Caco-2 (cell line): ENCODE measurements around the gene SPSB2. TPM values are rescaled to one million over a fixed set of nuclear protein-coding genes. Genes with fewer than 3 reads are reported as not detected.

Source experiments
- BruUV-seq: library from RNA; stranded (reverse); fragments of 400-500 nt; replicated peaks from 2 replicates; lab custom pipeline; 2021; lab: Mats Ljungman, UMichigan
- CTCF ChIA-PET: fragments of 300-600 bp; sonication (Branson Sonifier 250); formaldehyde crosslinking; loops from one replicate; lab custom pipeline; 2022; ENCODE audit warnings: antibody characterized with exemption; lab: Charles Lee
- POLR2A ChIA-PET: fragments of 300-600 bp; sonication (Branson Sonifier 250); formaldehyde crosslinking; loops from one replicate; lab custom pipeline; 2022; ENCODE audit warnings: antibody characterized with exemption; lab: Charles Lee
- DNase-seq, 2 experiments: peaks; one replicate each; pipeline versions ENCODE4 v3.0.0 to v3.0.0-alpha.2; 2020 to 2022
- H3K27me3 ChIP-seq: replicated peaks from 2 replicates; pipeline ENCODE4 v1.6.0; 2011; ENCODE audit warnings: low read length; ENCODE audit not compliant: control insufficient read depth, insufficient read depth
- H3K36me3 ChIP-seq: 2 replicates; pipeline ENCODE4 v1.5.1; 2011; ENCODE audit warnings: low read length; ENCODE audit not compliant: control insufficient read depth, insufficient read depth
- H3K4me1 ChIP-seq: fragments of 250-450 bp; sonication (Bioruptor Pico); 2 replicates; pipeline ENCODE4 v1.5.1; 2020; ENCODE audit warnings: mild to moderate bottlenecking
- H3K4me3 ChIP-seq: 2 replicates; pipeline ENCODE4 v1.5.1; 2011; ENCODE audit warnings: low read depth, mild to moderate bottlenecking, control low read depth, low read length
- H3K9me3 ChIP-seq: fragments of 250-450 bp; sonication (Bioruptor Pico); 2 replicates; pipeline ENCODE4 v1.5.1; 2020; ENCODE audit warnings: mild to moderate bottlenecking, moderate library complexity
- H3K27ac Mint-ChIP-seq: one replicate; pipeline ENCODE4 v1.8.0; 2022; ENCODE audit warnings: mixed read lengths; ENCODE audit not compliant: unreplicated experiment
- H3K27me3 Mint-ChIP-seq: one replicate; pipeline ENCODE4 v1.8.0; 2022; ENCODE audit warnings: mixed read lengths; ENCODE audit not compliant: insufficient read depth, unreplicated experiment
- H3K36me3 Mint-ChIP-seq: one replicate; pipeline ENCODE4 v1.8.0; 2022; ENCODE audit warnings: mild to moderate bottlenecking, mixed read lengths; ENCODE audit not compliant: insufficient read depth, unreplicated experiment
- H3K4me1 Mint-ChIP-seq: one replicate; pipeline ENCODE4 v1.8.0; 2022; ENCODE audit warnings: low read depth, mixed read lengths; ENCODE audit not compliant: unreplicated experiment
- H3K4me3 Mint-ChIP-seq: one replicate; pipeline ENCODE4 v1.8.0; 2022; ENCODE audit warnings: mild to moderate bottlenecking, moderate library complexity, mixed read lengths; ENCODE audit not compliant: unreplicated experiment
- H3K9me3 Mint-ChIP-seq: one replicate; pipeline ENCODE4 v1.8.0; 2022; ENCODE audit warnings: mixed read lengths; ENCODE audit not compliant: unreplicated experiment
- intact Hi-C: fragments of 100-400 bp; cut with micrococcal nuclease; formaldehyde crosslinking; loops from one replicate; pipeline ENCODE4 v1.10.0; 2022; ENCODE audit not compliant: unreplicated experiment
- total RNA-seq: library from RNA; stranded (reverse); gene quantifications from 2 replicates; pipeline ENCODE4 v1.2.3, GENCODE V29; 2022
- TF ChIP-seq, protein P1 (sequence below), 2 experiments: fragments of 200-600 bp in 1 of 2; IDR thresholded peaks; 1 replicate in 1 of 2; 2 replicates in 1 of 2; pipeline versions ENCODE4 v1.5.1 to v1.8.0; 2011 to 2022; ENCODE audit warnings: antibody characterized with exemption in 1 of 2, control low read depth in 1 of 2, inconsistent platforms in 1 of 2, low read depth in 1 of 2, low read length in 1 of 2, mild to moderate bottlenecking in 1 of 2, moderate library complexity in 1 of 2; ENCODE audit not compliant: insufficient read depth in 1 of 2, severe bottlenecking in 1 of 2, unreplicated experiment in 1 of 2

Gene SPSB2
- total RNA-seq, 1 experiment from 2014 or later: 23.7 TPM

DNA sequence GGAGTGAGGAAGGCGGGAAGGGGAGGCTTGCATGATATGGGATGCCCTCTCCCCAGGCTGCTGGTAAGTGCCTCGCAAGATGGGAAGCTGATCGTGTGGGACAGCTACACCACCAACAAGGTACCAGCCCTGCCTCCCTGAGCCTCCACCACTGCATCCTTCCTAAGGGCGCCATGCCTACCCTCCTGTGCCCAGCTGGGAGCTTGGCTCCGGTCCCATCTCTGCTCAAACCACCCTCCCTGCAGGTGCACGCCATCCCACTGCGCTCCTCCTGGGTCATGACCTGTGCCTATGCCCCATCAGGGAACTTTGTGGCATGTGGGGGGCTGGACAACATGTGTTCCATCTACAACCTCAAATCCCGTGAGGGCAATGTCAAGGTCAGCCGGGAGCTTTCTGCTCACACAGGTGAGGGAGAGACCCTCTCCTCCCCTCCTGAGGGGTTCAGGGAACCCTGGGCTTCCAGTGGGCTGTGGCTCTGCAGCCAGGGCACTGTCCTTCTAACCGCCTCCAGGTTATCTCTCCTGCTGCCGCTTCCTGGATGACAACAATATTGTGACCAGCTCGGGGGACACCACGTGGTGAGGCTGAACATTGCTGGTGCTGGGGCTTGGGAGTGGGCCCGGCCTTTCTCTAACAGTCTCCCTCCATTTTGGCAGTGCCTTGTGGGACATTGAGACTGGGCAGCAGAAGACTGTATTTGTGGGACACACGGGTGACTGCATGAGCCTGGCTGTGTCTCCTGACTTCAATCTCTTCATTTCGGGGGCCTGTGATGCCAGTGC is 29.8 kb downstream of the SPSB2 start:
- no peak overlapping the region for H3K4me3 Mint-ChIP-seq
- Histone ChIP-seq H3K4me3 (no peak overlapping the region), H3K27me3 (no peaks in the 10 kb centered on the region), H3K36me3 (no peaks in the 10 kb centered on the region; the same call in 1 of the 2 replicates), H3K9me3 (no peaks in the 10 kb centered on the region), H3K4me1 (peaks cover 18% of the 10 kb centered on the region)
- TF ChIP-seq, protein P1, sequence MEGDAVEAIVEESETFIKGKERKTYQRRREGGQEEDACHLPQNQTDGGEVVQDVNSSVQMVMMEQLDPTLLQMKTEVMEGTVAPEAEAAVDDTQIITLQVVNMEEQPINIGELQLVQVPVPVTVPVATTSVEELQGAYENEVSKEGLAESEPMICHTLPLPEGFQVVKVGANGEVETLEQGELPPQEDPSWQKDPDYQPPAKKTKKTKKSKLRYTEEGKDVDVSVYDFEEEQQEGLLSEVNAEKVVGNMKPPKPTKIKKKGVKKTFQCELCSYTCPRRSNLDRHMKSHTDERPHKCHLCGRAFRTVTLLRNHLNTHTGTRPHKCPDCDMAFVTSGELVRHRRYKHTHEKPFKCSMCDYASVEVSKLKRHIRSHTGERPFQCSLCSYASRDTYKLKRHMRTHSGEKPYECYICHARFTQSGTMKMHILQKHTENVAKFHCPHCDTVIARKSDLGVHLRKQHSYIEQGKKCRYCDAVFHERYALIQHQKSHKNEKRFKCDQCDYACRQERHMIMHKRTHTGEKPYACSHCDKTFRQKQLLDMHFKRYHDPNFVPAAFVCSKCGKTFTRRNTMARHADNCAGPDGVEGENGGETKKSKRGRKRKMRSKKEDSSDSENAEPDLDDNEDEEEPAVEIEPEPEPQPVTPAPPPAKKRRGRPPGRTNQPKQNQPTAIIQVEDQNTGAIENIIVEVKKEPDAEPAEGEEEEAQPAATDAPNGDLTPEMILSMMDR (IDR thresholded peaks at IDR 0.05; ENCODE audit: insufficient read depth in 1 of 2, low read depth in 1 of 2, low read length in 1 of 2, severe bottlenecking in 1 of 2, unreplicated experiment in 1 of 2): peak; percentile 26 to 30
- no peaks in the 10 kb centered on the region for H3K9me3 Mint-ChIP-seq
- no peaks in the 10 kb centered on the region for H3K27me3 Mint-ChIP-seq
- POLR2A ChIA-PET: interaction anchor here (0.6 to 5.1 kb wide), 2 partner anchors 9 to 26 kb away, joined by 3 to 28 read pairs; partner anchors contain the start of genes CDCA3 and USP5
- no peak overlapping the region for H3K27ac Mint-ChIP-seq
- peak; percentile 73 to 76 for DNase-seq
- H3K4me1 Mint-ChIP-seq: peaks cover 10% of the 10 kb centered on the region
- CTCF ChIA-PET: interaction anchor here (1.3 to 1.6 kb wide), 3 partner anchors 9 to 90 kb away, joined by 5 to 8 read pairs (median 5); partner anchors contain the start of genes MLF2, SPSB2 and USP5
- BruUV-seq: no TSS peak
- peaks cover 52% of the 10 kb centered on the region for H3K36me3 Mint-ChIP-seq
- intact Hi-C loops: no loop called here

DNA sequence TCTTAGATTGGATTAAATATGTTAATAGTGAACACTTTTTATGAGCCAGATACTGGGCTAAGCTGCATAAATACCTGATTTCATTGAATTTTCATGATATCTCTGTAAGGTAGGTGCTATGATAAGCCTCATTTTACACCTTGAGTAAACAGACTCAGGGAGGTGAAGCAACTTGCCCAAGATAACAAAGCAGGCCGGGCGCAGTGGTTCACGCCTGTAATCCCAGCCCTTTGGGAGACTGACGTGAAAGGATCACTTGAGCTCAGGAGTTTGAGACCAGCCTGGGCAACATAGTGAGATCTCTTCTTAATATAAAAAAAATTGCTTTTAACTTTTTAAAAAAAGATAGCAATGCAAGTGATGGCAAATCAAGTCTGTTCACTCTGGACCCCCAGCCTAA is 31.0 kb downstream of the SPSB2 start:
- ChIA-PET POLR2A (interaction anchor here (5.1 kb wide), 1 partner anchor 10 kb away, joined by 28 read pairs; the partner anchor contains the start of genes CDCA3 and USP5), CTCF (interaction anchor here (0.6 to 1.4 kb wide), 2 partner anchors 89 to 227 kb away, joined by 5 read pairs; partner anchors contain the start of gene MLF2)
- Histone ChIP-seq H3K9me3 (no peaks in the 10 kb centered on the region), H3K36me3 (no peaks in the 10 kb centered on the region; the same call in 1 of the 2 replicates), H3K4me1 (peaks cover 18% of the 10 kb centered on the region), H3K4me3 (no peak overlapping the region), H3K27me3 (no peaks in the 10 kb centered on the region)
- DNase-seq: no peak
- Mint-ChIP-seq H3K27ac (no peak overlapping the region), H3K9me3 (no peaks in the 10 kb centered on the region), H3K27me3 (no peaks in the 10 kb centered on the region), H3K4me1 (peaks cover 10% of the 10 kb centered on the region), H3K36me3 (peaks cover 41% of the 10 kb centered on the region), H3K4me3 (no peak overlapping the region)
- no TSS peak for BruUV-seq
- intact Hi-C loops: no loop called here
- TF ChIP-seq, protein P1 (IDR thresholded peaks at IDR 0.05; ENCODE audit: insufficient read depth in 1 of 2, low read depth in 1 of 2, low read length in 1 of 2, severe bottlenecking in 1 of 2, unreplicated experiment in 1 of 2): no peak

DNA sequence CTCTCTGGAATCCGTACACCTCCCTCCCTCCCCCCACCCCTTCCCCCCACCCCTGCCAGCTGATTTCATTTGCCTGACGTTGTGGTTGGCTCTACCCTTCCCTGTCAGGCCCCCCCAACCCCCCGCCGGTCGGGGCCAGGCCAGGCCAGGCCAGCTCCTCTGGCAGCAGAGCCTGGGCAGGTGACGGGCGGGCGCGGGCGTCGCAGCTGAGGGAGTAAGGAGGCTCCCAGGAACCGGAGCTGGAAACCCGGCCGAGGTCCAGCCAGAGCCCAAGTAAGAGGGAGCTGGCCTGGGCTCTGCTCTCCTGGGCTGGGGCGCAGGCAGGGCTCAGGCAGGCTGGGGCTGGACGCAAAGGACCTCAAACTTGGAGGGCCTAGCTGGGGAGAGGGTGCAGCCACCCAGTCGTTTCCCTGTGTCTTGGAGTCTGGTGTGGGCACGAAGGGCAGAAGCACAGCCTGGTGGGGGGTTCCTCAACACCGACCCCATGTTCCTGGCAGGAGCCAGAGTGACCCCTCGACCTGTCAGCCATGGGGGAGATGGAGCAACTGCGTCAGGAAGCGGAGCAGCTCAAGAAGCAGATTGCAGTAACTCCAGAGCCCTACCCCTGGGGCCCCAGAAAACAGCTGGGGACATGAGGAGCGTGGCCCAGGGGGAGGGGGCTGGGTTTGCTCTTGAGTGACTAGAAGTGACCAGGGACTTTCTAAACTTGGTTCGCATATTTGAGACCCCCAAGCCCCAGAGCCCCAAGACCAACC is 32.2 kb downstream of the SPSB2 start, which contains the start of gene GNB3:
Gene GNB3, plus strand, starts transcription at position 165 of the 755 bp plus-strand sequence. Its CDS starts 363 bp downstream, at position 528.
- Mint-ChIP-seq H3K27ac (no peak within 1 kb of the TSS), H3K27me3 (no peaks in the 10 kb centered on the region), H3K4me1 (peaks cover 15% of the 10 kb centered on the region), H3K9me3 (no peaks in the 10 kb centered on the region), H3K36me3 (peaks cover 41% of the 10 kb centered on the region), H3K4me3 (no peak within 1 kb of the TSS)
- no peak within 1 kb of the TSS for H3K4me3 ChIP-seq
- CTCF ChIA-PET: interaction anchor here (0.6 to 2.3 kb wide), 3 partner anchors 11 to 70 kb away, joined by 3 to 8 read pairs (median 8); partner anchors contain the start of gene USP5
- no TSS peak for BruUV-seq
- H3K4me1 ChIP-seq: peaks cover 18% of the 10 kb centered on the region
- DNase-seq: no peak
- H3K36me3 ChIP-seq: no peaks in the 10 kb centered on the region
- TF ChIP-seq, protein P1 (IDR thresholded peaks at IDR 0.05; ENCODE audit: insufficient read depth in 1 of 2, low read depth in 1 of 2, low read length in 1 of 2, severe bottlenecking in 1 of 2, unreplicated experiment in 1 of 2): no peak
- intact Hi-C loops: no loop called here
- no peaks in the 10 kb centered on the region for H3K27me3 ChIP-seq
- no peaks in the 10 kb centered on the region for H3K9me3 ChIP-seq
- POLR2A ChIA-PET: interaction anchor here (1.4 to 5.1 kb wide), 2 partner anchors 11 to 88 kb away, joined by 5 to 28 read pairs; partner anchors contain the start of genes CDCA3, MLF2 and USP5
